Putamen (tissue), 1 donor: ENCODE data around the gene ELK1.

ENCODE experiments used
- DNase-seq: peaks from one replicate; pipeline ENCODE4 v3.0.0-alpha.2; 2016; ENCODE audit warnings: low spot score

ELK1 gene

DNA sequence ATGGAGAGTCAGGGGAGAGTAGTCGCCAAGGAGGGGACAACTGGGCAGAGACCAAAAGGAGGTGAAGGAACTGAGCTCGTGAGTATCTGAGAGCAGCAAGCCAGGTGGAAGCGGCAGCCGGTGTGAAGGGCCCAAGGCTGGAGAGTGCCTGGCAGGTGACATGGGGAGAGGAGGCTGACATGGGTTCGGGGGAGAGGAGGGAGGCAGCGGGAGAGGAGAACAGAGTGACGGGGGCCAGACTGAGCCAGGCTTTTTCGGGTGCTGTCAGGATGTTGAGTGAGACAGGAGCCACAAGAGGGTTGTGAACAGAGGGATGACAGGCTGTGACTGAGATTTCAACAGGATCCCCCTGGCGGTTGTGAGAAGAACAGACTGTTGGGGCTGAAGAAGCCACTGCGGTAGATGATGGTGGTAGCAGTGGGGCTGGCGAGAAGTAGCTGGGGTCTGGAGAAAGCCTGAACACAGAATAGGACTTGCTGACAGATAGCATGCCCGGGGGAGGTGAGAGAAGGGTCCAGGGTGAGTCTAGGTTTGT is 5.7 kb downstream of the ELK1 start:
- no peak for DNase-seq

DNA sequence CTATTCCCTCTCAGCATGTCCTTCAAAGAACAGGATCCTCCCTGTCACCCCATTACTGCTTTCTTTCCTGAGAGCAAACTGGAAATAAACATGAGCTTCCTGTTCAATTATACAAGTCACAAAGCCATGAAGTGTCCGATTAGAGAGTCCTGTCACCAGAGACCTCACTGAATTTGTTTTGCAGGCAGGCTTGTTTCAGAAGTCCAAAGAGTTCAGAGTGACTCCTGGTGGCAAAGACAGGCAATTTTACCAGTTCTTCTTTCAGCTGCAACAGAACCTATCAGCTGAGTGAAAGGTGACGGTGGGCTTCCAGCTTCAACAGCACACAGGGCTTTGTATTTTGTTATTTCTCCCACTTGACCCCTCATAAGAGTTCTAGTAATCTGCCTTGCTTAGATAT is 6.4 kb downstream of the ELK1 start:
- no peak for DNase-seq

DNA sequence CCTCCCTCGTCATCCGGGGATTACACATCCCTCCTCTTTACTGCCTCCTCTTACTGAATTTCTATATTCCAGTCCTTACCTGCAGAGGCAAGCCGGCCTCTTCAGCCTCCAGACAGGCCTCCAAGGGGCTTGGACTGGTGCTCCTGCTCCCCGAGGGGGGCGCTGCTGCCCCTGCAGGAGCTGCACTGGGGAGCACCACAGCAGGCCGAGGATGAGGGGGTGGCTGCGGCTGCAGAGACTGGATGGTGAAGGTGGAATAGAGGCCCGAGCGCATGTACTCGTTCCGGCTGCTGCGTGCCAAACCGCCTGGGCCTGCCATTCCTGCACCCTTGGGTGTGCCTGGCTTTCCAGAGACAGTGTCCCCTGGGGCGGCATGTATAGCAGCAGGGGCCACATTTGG is 11.5 kb downstream of the ELK1 start:
- no peak for DNase-seq

DNA sequence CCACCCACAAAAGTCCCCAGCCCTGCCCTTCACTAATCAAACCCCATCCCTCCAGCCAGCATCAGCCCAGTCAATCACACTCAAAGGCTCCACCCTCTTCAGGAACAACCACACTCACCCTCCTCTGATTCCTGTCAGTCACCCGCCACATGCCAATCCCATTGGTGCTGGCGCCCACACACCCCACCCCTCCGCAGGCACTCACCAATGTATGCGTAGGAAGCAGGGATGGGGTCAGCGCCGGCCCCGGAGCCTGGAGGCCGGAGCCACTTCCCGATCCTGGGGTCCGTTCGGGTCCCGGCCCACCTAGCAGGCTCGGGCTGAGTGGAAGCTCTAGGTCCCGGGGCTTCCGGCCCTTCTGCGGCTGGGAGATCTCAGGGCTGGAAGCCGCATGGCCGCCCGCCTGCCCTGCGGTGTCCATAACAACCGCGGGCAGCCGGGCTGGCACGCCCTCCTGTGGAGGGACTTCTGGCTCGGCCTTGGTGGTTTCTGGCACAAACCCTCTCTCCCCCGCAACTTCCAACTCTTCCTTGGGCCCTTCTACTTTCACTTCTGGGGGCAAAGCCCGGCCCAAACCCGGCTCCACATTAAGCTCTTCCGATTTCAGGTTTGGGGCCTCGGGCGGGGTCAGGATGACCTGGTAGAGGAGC is 12.7 kb downstream of the ELK1 start:
- DNase-seq, result no peak

DNA sequence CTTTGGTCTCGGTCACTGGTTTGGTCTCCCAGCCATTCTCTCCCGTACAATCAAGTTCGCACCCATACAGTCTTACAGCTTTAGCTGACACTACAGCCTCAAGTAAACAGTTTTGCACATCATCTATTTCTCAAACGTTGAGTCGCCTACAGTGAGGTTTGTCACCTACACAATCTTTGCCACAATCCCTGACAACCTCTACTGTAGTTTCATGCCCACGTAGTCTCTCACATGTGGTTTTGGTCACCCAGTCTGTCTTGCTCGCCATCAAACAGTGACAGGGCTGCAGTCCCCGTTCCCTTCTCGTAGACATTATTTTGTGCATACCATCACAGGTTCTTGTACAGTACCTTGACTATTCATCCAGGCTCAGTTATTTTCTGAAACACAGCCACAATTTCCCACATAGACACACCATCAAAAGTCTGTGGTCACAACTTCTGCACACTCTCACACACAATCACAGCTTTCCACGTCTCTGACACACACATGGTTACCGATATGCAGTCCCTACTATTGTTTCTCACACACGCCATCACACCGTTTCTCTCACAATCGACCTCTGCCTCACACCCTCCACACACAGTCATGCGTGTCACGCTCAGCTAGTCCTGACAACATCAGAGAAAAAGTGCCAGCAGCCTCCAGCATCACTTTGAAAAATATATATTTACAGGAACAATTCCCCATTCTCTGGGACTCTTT is 15.3 kb downstream of the ELK1 start:
- DNase-seq, result no peak

GRCh38 chrX:47633689-47634590 is 16.4 kb downstream of the ELK1 start:
- DNase-seq, result no peak

DNA sequence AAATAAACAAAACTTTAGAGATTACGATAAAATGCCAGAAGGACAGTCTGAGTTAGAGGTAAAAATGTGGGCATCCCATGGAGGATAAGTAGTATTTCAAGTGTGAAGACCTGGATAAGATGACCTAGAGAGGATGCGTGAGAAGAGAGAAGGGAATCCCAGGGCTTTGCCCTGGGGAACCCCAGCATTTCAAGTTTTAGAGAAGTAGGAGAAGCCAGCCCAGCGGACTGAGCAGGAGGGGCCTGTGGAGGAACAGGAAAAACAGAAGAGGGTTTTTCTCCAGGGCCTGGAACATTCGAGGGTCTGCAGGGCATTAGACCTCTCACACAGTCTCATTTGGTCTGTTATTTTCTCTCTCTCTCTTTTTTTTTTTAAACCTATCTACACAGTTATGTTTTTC is 17.7 kb downstream of the ELK1 start:
- DNase-seq, result no peak

DNA sequence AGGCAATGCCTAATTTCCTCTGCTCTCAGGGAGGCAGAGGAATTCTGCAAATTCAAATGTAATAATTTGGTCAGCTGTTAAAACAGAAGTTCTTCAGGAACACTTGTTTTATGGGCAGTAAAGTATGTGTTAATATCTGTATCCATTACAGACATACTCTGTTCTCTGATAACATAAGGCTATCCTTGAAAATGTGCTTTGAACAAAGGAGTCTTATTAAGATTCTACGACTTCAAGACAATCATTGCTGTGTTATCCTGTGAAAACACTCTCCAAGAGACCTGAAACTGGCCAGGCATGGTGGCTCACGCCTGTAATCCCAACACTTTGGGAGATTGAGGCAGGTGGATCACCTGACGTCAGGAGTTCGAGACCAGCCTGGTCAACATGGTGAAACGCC is 18.7 kb downstream of the ELK1 start:
- DNase-seq, result no peak

DNA sequence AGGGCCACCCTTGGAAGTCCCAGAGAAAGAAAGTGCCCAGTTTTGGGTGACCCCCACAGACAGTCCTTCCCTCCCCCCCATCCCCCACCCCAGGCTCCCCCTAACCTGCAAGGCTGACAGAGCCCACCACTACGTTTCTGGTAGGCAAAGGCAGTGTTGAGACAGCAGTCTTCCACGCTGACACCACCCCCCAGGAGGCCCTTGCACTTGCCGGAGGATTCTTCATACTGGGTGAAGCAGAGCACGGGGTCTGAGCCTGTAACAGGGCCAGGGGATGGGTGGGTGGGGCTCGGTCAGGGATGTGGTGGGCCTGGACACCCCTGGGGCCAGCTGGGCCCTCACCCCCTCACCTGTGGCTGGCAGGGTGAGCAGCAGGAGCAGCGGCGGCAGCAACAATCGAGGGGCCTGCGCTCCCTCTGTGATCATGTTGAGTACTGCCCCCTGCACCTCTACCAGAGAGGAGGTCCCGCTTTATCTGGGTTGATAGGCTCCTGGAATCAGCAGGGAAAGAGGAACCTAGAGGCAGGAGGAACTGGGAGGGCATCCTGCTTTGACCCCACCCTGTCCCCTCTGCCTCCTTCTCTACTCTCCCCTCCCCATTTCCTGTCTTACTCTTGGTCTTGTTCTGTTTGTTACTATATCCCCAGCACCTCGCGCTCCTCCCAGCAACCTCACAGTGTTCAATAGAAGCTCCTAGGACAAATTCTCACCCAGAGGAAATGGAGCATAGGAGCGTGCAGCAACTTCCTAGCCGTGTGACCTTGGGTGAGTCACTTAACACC is 20.8 kb downstream of the ELK1 start, which contains the start of gene CFP:
TSS of gene CFP (minus strand) at position 512 of the 782 bp plus-strand sequence. CDS start at position 426, 86 bp downstream.
- DNase-seq, result no peak

- DNase-seq, result no peak
Observed at GRCh38 chrX:47628982-47629381, 21.4 kb downstream of the ELK1 start.

DNA sequence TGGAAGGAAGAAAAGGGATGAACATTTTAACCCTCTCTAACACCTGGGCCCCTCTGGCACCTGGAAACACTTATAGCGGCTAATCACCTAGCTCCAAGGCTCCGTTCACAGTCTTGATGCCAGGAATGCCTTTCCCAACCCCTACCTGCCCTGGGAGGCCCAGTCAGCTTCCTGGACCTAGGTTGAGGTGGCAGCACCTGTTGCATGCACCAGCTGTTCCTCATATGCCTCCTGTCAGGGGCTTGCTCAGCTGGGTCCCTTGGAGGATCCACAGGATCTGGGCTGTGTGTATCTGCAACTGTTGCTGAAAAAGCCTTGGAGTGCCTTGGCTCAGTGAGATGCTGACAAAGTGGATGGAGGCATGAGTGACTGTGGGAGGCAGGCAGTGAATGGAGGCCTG is 25.0 kb downstream of the ELK1 start:
- DNase-seq, result no peak

DNA sequence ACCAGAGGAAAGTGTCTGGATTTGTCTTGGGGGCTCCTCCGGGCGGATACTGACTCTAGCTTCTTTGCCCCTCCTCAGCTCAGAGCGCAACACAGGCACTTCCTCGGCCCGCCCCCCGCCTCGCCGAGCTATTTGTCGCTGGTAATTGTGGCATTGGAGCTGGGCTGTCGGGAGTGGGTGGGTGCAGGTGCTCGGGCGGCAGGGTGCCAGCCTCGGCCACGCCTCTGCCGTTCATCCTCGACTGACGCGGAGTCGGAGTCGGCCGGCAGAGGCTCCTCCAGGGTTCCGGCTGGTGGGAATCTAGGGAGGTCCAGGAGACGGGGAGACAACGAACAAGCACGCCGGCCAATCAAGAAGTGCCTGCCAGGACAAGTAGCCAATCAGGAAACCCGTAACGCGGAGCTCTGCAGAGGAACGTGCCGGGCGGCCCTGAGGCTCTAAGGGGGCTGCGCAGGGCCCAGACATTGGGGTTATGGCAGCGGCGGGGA is 26.8 kb downstream of the ELK1 start:
- no peak for DNase-seq

DNA sequence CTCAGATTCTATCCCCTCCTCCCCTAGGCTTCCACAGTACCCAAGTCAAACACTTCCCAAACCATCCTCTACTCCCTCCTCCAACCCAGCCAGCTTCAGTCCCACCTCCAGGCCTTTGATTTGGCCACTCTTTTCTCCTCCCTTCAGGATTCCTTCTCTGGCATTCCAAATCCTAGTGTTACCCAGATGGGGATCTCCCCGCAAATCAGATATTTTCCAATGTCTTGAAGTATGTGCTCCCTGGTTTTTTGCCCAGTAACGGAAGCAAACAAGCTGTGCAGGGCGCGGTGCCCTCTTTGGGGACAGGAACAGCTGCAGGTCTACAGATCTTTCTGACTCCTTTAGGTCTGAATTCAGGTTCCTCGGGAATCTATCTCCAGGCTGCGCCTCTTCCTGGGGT is 28.5 kb downstream of the ELK1 start:
- DNase-seq, result no peak

DNA sequence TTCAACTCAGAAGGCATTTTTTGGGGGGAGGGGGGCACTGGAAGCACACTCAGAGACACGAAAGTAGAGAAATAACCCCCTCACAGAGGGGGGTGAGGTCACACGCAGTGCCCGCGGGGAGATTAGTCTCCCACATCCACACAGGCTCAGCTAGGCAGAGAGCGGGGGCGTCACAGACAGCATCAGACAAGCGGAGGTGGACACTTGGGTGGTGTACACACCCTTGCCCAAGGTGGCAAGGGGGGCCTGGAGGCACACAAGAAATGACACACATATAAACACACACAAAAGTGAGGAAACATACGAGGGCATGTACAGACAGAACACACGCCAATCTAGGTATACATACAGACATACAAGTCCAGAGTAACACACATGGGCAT is 30.1 kb downstream of the ELK1 start:
- DNase-seq, result no peak

DNA sequence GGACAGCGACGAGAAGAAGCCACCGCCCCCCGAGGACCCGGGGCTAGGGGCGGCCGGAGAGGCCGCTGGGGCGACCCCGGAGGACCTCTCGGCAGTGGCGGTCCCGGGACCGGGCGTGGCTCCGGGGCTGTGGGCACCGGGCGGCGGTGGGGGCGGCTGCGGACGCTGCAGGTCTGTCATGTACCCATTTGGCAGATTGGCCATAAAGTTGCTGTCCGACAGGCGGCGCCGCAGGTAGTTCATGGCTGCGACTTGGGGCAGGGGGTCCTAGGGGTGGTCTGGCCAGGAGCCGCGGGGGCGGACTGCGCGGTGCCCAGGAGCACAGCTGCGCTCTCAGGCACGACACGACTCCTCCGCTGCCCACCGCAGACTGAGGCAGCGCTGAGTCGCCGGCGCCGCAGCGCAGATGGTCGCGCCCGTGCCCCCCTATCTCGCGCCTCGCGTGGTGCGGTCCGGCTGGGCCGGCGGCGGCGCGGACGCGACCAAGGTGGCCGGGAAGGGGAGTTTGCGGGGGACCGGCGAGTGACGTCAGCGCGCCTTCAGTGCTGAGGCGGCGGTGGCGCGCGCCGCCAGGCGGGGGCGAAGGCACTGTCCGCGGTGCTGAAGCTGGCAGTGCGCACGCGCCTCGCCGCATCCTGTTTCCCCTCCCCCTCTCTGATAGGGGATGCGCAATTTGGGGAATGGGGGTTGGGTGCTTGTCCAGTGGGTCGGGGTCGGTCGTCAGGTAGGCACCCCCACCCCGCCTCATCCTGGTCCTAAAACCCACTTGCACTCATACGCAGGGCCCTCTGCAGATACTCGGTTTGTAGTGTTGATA is 30.7 kb downstream of the ELK1 start, which contains the start of gene SYN1:
TSS of gene SYN1 (minus strand) at position 372 of the 817 bp plus-strand sequence. CDS start at position 243, 129 bp downstream.
- peak; percentile 78 for DNase-seq

DNA sequence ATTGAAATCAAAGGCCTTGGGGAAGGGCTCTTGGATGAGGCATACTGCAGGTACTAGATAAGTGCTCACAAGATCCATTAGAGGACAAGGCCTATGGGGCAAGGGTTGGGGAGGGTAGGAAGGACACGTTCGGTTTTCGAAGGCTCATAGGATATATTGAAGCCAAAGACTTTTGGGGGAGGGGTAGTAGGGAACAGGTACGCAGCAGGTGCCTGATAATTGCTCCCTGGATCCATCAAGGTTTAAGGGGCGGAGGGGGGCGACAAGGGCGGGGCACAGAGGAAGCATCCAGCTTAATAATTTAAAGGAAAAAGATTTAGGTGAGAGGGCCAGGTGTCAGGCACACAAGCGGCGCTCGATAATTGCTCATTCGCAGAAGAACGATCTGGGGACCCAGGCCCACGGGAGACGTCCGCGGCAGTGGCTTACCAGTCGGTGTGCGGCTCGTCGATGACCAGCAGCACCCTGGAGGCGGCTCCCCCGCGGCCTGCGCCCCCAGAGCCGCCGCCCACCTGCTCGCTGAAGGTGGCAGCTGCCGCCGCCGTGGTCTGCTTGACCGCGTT is 31.4 kb downstream of the ELK1 start:
- no peak for DNase-seq

GRCh38 chrX:47614618-47615017 is 35.7 kb downstream of the ELK1 start:
- DNase-seq, result no peak

- no peak for DNase-seq
Observed at GRCh38 chrX:47613082-47613481, 37.3 kb downstream of the ELK1 start.

DNA sequence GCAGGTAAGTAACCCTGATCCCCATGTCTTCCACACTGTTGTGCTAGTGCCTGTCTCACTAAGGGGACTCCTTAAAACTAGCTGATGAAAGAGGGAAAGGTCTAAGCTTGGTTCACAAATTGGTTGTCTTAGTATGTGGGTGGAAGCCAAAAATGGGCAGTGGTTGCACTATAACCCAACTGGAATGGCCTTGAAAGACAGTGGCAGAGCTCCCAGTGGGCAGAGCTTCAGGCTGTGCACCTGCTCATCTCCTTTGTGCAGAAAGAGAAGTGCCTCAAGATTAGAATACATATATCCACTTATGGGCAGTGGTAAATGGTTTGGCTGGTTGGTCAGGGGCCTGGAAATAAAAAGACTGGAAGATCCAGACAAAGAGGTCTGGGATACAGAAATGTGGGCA is 37.9 kb downstream of the ELK1 start:
- no peak for DNase-seq

DNA sequence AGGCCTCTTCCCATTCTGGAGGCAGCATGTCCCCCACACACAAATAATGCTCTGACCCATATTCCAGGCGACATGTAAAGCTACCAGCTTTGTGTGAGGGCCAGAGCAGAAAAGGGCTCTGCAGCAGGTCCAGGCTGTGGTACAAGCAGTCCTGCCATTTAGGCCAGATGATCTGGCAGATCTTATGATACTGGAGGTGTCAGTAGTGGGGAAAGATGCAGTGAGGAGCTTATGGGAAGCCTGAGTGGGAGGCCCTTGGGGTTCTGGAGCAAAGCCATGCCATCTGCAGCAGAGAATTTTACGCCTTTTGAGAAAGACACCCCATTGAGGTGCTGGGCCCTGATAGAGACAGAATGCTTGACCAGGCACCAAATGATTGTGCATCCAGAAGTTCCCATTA is 38.4 kb downstream of the ELK1 start:
- no peak for DNase-seq
